HG02840 (cell line): ENCODE results near the gene MYRFL.
"Not testable (repeated sequence)": the region's sequence is repeated elsewhere in the genome, so short reads cannot be mapped to it uniquely, and the experiment has no call there.

Experiments
- ATAC-seq: cut with Tn5 transposase; IDR thresholded peaks from one replicate; pipeline ENCODE4 v1.9.1; 2021; ENCODE audit warnings: mild to moderate bottlenecking, moderate library complexity, moderate number of reproducible peaks; ENCODE audit not compliant: unreplicated experiment, low FRiP score

Gene MYRFL

DNA sequence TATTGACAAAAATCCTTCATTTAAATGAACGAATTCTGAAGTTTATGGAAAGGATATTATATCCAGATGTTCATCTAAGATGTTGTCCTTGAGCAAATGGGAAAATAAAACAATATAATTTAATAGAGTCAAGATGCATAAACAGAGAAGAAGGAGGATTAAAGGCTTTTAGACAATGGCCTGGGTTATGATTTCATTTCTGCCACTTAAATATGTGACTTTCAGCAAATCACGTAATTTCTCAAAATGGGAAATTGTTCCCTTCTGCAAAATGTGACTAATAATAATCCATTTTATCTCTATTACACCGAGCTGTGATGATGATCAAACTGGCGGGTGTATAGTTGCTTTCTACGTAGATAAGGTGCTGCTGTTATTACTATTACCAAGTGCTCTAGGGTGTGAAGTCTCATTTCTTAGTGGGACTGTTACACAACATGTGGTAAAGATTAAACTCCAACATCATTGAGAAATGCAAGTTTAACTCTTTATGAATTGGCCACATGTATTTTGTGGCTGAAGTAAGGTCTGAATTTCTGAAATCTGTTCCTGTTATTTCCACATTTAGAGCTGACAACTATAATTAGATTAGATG lies 157.0 kb downstream of the MYRFL start:
- no peak for ATAC-seq

GRCh38 chr12:69984241-69984640 lies 159.2 kb downstream of the MYRFL start:
- ATAC-seq, result no peak

DNA sequence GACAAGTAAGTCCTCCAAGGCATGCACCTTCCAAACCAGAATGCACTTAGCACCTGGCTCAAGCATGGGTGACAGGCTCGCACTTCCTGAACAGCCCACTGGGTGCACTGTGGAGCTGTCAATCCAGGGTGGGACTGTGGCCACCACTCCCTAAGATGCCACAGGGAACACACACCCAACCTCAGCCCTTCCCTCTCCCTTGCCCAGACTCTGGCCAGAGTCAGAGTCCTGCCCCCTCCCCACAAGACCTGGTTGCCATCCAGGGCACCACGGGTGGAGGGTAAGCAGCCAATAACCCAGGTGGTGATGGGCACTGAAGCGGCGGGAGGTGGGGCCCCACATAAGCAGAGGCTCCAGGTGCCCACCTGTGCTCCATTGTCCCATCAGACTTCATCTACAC lies 160.6 kb downstream of the MYRFL start:
- ATAC-seq, result peak; percentile 73

GRCh38 chr12:69986114-69986513 lies 161.1 kb downstream of the MYRFL start:
- no peak for ATAC-seq

GRCh38 chr12:69987579-69988091 lies 162.6 kb downstream of the MYRFL start:
- ATAC-seq, result no peak

DNA sequence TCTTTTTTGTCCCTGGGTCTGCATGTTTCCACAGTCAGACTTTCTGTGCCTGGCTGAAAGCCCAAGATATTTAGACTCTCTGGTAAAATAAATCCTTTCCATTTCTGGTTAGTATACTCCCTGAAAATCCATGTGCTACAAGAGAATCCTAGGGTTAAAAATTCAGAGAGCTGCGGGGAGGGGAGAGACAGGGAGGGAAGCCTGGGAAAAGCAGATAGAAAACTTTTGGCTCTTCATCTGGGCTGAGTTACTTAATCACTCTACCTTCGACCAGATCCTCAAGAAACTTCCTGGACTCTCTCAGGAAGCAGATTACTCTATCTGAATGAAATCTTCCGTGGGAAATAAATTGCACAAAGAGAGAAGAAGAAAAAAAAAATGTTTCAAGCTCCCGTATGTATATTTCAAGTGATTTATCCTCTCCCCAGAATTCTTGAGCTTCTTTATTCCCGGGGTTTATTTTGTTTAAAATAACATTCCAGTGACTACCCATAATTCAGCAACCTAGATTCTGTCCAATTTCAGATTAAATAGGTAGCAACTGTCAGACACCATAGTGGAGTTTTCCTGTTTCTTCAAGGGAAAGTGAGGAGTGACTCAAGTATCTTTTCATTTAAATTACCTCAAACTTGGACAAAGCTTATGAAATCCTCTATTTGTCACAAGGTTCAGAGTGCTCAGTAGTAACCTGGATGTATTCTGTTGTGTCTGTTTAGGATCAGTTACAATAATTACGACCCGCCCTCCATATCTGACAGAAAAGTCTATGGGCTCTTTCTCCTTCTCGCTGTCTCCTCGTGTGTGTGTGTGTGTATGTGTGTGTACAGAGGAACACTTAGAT lies 163.7 kb downstream of the MYRFL start:
- ATAC-seq, result no peak

DNA sequence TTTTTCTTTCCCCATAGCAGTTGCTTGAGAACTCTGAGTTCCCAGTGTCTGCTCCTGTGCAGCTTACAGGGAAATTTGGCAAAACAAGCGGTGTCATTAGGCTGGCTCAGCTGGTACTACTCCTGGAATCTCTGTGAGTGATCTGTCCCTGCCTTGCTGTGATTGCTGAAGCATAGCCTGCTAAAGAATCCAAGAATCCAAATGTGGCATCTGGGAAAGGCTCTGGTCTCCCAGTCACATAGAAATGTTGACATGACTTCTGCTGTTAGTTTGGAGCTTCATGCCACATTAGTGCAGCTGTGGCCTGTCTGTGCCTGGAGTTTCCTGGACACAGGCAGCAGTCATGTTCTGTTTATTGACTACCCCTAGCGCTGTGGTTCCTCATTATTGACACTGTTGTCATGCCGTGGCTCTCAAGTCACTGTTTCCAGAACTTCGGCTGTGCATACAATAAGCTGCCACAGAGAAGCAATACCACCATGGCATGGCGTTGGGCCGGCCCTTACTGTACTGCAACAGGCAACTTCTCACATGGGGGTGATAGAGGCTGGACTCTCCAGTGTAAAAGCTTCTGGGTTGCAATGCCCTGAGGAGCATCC lies 166.8 kb downstream of the MYRFL start:
- ATAC-seq, result no peak

DNA sequence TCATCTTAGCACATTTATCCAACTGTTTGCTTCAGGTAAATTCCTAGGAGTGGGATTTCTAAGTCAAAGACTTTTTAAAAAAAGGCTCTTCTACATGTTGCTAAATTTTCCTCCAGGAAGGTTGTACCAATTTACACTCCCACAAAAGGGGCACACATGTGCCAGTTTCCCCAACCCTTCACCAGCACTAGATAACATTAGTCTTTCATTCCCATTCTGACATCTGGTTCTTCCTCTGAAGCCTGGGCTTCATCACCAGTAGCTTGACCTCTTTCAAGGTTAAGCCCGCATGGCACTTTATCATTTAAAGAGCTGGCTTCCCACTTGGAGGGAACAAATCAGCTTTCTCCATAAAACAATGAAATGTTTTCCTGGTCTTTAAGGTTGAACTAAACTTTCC lies 168.4 kb downstream of the MYRFL start:
- no peak for ATAC-seq

DNA sequence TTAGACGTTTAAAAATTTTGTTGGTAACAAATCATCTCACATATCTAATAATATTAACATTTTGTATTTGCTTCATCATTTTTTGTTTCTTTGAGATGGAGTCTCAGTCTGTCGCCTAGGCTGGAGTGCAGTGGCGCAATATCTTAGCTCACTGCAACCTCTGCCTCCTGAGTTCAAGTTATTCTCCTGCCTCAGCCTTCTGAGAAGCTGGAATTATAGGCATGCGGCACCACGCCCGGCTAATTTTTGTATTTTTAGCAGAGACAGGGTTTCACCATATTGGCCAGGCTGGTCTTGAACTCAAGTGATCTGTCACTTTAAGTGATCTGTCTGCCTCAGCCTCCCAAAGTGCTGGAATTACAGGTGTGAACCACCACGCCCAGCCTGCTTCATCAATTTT lies 169.1 kb downstream of the MYRFL start:
- ATAC-seq, result not testable (repeated sequence)

GRCh38 chr12:69994724-69995173 lies 169.7 kb downstream of the MYRFL start:
- no peak for ATAC-seq

DNA sequence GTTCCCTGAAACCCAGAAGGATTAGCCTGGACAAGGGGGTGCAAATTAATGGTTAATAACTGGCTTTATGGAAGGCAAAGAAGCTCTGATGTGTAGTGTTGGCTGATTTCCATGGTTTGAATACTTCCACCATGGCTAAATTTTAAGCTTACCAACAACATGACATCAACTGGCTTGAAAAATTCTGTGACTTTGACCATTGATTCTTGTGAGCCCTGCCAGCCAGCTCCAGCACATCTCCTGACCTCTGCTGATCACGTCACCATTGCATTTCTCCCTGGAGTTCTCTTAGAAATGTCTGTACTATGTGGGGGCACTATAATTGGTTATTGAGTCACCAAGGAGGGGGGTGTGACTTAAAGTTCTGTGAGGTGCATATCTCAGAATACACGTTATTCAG lies 171.2 kb downstream of the MYRFL start:
- no peak for ATAC-seq

- no peak for ATAC-seq
Observed at GRCh38 chr12:69996722-69997121, 171.7 kb downstream of the MYRFL start.

- no peak for ATAC-seq
Observed at GRCh38 chr12:69998011-69998410, 173.0 kb downstream of the MYRFL start.

DNA sequence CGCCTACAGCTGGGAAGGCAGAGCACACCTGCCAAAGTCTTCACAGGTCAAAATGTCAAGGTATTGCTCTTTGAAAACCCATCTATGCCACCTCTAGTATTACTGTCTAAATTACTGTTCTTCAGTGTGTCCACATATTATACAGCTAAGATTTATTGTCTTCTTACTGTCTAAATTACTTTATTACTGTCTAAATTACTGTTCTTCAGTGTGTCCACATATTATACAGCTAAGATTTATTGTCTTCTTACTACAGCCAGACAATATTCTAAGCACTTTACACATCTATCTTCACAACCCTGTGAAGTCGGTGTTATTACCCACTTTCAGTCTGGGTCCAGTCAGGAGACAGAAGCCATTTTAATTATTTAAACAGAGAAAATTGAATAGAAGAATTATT lies 173.9 kb downstream of the MYRFL start:
- ATAC-seq, result no peak

GRCh38 chr12:69999561-69999960 lies 174.5 kb downstream of the MYRFL start:
- no peak for ATAC-seq

GRCh38 chr12:70002097-70002911 lies 177.3 kb downstream of the MYRFL start:
- ATAC-seq, result no peak

- no peak for ATAC-seq
Observed at GRCh38 chr12:70002912-70003255, 177.9 kb downstream of the MYRFL start.

- ATAC-seq, result no peak
Observed at GRCh38 chr12:70005864-70006618, 181.0 kb downstream of the MYRFL start.

DNA sequence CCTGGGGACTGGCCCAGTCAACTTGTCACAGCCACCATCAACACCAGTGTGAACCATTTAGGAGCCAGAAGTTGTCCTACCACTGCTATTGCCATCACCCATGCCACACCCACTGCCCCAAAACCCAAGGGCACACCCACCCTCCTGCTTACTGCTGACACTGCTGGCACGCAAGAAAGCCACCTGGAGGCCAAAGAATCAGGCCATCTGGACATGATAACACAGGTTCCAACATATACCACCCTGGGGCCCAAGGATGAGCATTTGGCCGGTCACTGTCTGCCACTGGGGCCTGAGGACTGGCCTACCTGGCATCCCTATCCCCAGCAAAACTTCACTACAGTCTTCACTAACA lies 181.6 kb downstream of the MYRFL start:
- no peak for ATAC-seq

DNA sequence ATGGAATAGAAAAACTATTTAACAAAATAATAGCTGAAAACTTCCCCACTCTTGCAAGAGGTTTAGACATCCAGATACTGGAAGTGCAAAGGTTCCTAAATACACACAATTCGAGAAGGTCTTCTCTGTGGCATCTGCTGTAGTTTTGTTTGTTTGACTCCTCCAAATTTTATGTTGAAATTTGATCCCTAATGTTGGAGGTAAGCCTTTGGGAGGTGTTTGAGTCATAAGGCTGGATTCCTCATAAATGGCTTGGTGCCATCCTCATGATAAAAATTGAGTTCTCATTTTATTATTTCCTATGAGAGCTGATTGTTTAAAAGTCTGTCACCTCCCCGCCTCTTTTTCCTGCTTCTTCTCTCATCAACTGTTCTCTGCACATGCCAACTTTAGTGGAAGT lies 182.7 kb downstream of the MYRFL start:
- ATAC-seq, result no peak
